GM12878 (cell line): ENCODE data around the gene APC2. TPM values are rescaled to one million over a fixed set of nuclear protein-coding genes. Genes with fewer than 3 reads are reported as not detected.

ENCODE experiments used
- ATAC-seq: fragments of 200-7000 bp; cut with Tn5 transposase; 3 replicates; pipeline ENCODE4 v1.9.1; 2020; ENCODE audit warnings: mild to moderate bottlenecking, moderate library complexity
- BruUV-seq: library from RNA; stranded (reverse); fragments of 400-500 nt; replicated peaks from 2 replicates; lab custom pipeline; 2021; lab: Mats Ljungman, UMichigan
- CTCF ChIA-PET: fragments of 300-600 bp; sonication (Branson Sonifier 250); formaldehyde crosslinking; extraction: SDS; loops from one replicate; lab custom pipeline; 2021; ENCODE audit warnings: inconsistent platforms; lab: Yijun Ruan, JAX
- POLR2A ChIA-PET: fragments of 350-600 bp; formaldehyde crosslinking; extraction: SDS; loops from one replicate; lab custom pipeline; 2021; ENCODE audit warnings: inconsistent platforms; lab: Charles Lee
- RAD21 ChIA-PET: fragments of 300-600 bp; sonication (Branson Sonifier 250); formaldehyde crosslinking; loops from one replicate; lab custom pipeline; 2023; ENCODE audit warnings: antibody characterized with exemption; ENCODE audit not compliant: unreplicated experiment; lab: Charles Lee
- SMC1A ChIA-PET: fragments of 300-600 bp; sonication (Branson Sonifier 250); formaldehyde crosslinking; loops from one replicate; lab custom pipeline; 2023; ENCODE audit not compliant: unreplicated experiment, uncharacterized antibody; lab: Charles Lee
- DNase-seq: peaks from one replicate; pipeline ENCODE4 v3.0.0-alpha.2; 2011; ENCODE audit warnings: low read depth, low spot score
- FAIRE-seq: peaks from 3 replicates; lab custom pipeline; 2011; peaks lifted over from hg19 to GRCh38; lab: Jason Lieb, UNC
- H2AFZ ChIP-seq: 2 replicates; pipeline ENCODE4 v1.6.0; 2011; ENCODE audit warnings: low read depth, low read length, control low read depth; ENCODE audit not compliant: control insufficient read depth
- H3K27ac ChIP-seq: 2 replicates; pipeline ENCODE4 v1.5.1; 2011; ENCODE audit warnings: control low read depth; ENCODE audit not compliant: control insufficient read depth, insufficient read depth
- H3K27me3 ChIP-seq, 2 experiments: replicated peaks in 1 of 2; 2 replicates each; pipeline versions ENCODE4 v1.6.0 to v1.6.1; 2011; ENCODE audit warnings: low read length in 1 of 2; ENCODE audit not compliant: control insufficient read depth in 2 of 2, insufficient read depth in 2 of 2
- H3K36me3 ChIP-seq, 2 experiments: 2 replicates each; pipeline ENCODE4 v1.5.1; 2011; ENCODE audit warnings: low read length in 1 of 2; ENCODE audit not compliant: control insufficient read depth in 2 of 2, insufficient read depth in 2 of 2
- H3K4me1 ChIP-seq: 2 replicates; pipeline ENCODE4 v1.6.1; 2011; ENCODE audit warnings: mild to moderate bottlenecking, low read length, moderate library complexity, mixed read lengths; ENCODE audit not compliant: control insufficient read depth, insufficient read depth
- H3K4me2 ChIP-seq: 2 replicates; pipeline ENCODE4 v1.6.0; 2011; ENCODE audit warnings: control low read depth; ENCODE audit not compliant: control insufficient read depth, insufficient read depth
- H3K4me3 ChIP-seq: fragments of 200-600 bp; sonication (generic); 2 replicates; pipeline ENCODE4 v1.5.1; 2016
- H3K79me2 ChIP-seq: 2 replicates; pipeline ENCODE4 v1.6.0; 2011; ENCODE audit warnings: low read length; ENCODE audit not compliant: control insufficient read depth, insufficient read depth
- H3K9ac ChIP-seq: 2 replicates; pipeline ENCODE4 v1.8.0; 2011; ENCODE audit warnings: low read length, control low read depth, mixed read lengths; ENCODE audit not compliant: control insufficient read depth, insufficient read depth
- H3K9me3 ChIP-seq: replicated peaks from 3 replicates; pipeline ENCODE4 v1.5.1; 2011; ENCODE audit warnings: mild to moderate bottlenecking, low read length; ENCODE audit not compliant: control insufficient read depth, insufficient read depth
- H4K20me1 ChIP-seq: 2 replicates; pipeline ENCODE4 v1.6.0; 2011; ENCODE audit not compliant: control insufficient read depth, insufficient read depth
- BCLAF1 ChIP-seq: fragments of 450-650 bp; IDR thresholded peaks from 2 replicates; pipeline ENCODE4 v1.6.1; 2017; ENCODE audit warnings: antibody characterized with exemption, mild to moderate bottlenecking, moderate library complexity
- HSF1 ChIP-seq: fragments of 150-350 bp; IDR thresholded peaks from 2 replicates; pipeline ENCODE4 v1.6.1; 2014; ENCODE audit warnings: mild to moderate bottlenecking, low read depth, low read length
- IRF5 ChIP-seq: fragments of 450-650 bp; IDR thresholded peaks from 2 replicates; pipeline ENCODE4 v1.6.1; 2017; ENCODE audit warnings: borderline replicate concordance
- MAX ChIP-seq: IDR thresholded peaks from 2 replicates; pipeline ENCODE4 v1.6.1; 2012; ENCODE audit warnings: low read depth, low read length, improper control_type of control experiment
- MXI1 ChIP-seq: fragments of 150-350 bp; IDR thresholded peaks from 2 replicates; pipeline ENCODE4 v1.6.1; 2011; ENCODE audit warnings: low read depth, mild to moderate bottlenecking, inconsistent platforms, low read length, improper control_type of control experiment
- NFYA ChIP-seq: IDR thresholded peaks from 2 replicates; pipeline ENCODE4 v1.6.1; 2011; ENCODE audit warnings: low read depth, mild to moderate bottlenecking, low read length, improper control_type of control experiment, borderline replicate concordance
- NFYB ChIP-seq: IDR thresholded peaks from 2 replicates; pipeline ENCODE4 v1.6.1; 2011; ENCODE audit warnings: low read depth, mild to moderate bottlenecking, low read length, improper control_type of control experiment, moderate library complexity; ENCODE audit not compliant: insufficient read depth
- PAX5 ChIP-seq: IDR thresholded peaks from 2 replicates; pipeline ENCODE4 v1.6.1; 2011; ENCODE audit warnings: low read depth, low read length, borderline replicate concordance
- RAD21 ChIP-seq: IDR thresholded peaks from 2 replicates; pipeline ENCODE4 v1.6.1; 2011; ENCODE audit warnings: mild to moderate bottlenecking, low read depth, low read length, moderate library complexity; ENCODE audit not compliant: insufficient read depth
- RELB ChIP-seq: fragments of 450-650 bp; IDR thresholded peaks from 2 replicates; pipeline ENCODE4 v1.6.1; 2017; ENCODE audit warnings: low read depth, mild to moderate bottlenecking, moderate library complexity
- WGBS: methylation state at CpG from one replicate; pipeline ENCODE4 v1.1.6; 2016; ENCODE audit warnings: low lambda C conversion rate; ENCODE audit not compliant: insufficient replicate concordance, insufficient coverage; ENCODE audit errors: missing lambda C conversion rate; 5-methylcytosine and 5-hydroxymethylcytosine counted together
- in situ Hi-C: fragments of 300-500 bp; cut with MboI; formaldehyde crosslinking; loops from 9 replicates; pipeline ENCODE4 v1.14.3; 2018; ENCODE audit warnings: mixed read lengths
- intact Hi-C: fragments of 100-400 bp; cut with micrococcal nuclease; formaldehyde crosslinking; loops from one replicate; pipeline ENCODE4 v1.14.2; 2022; ENCODE audit not compliant: unreplicated experiment
- polyA plus RNA-seq, 11 experiments: library from polyadenylated mRNA; depleted of rRNA in 4 of 11; unstranded in 6 of 11; stranded (reverse) in 5 of 11; fragments of >200 nt; fragmentation: Nextera tagmentation in 4 of 11; fragmentation: Illumina TruSeq in 1 of 11; extraction: Ambion mirVana in 4 of 11; extraction: Trizol in 1 of 11; gene quantifications; 1 replicate in 1 of 11; 2 replicates in 10 of 11; pipeline versions ENCODE4 v1.2.1 to v1.2.3, GENCODE V29; 2011 to 2016; ENCODE audit warnings: inconsistent platforms in 2 of 11, missing spikeins in 2 of 11, low read depth in 1 of 11
- total RNA-seq, 4 experiments: library from RNA; depleted of rRNA in 3 of 4; stranded (reverse); fragments of >200 nt in 3 of 4; fragmentation: Illumina TruSeq in 1 of 4; extraction: Trizol in 1 of 4; gene quantifications; 2 replicates each; pipeline versions ENCODE4 v1.2.1 to v1.2.3, GENCODE V29; 2013 to 2021

Gene APC2
- total and polyA plus RNA-seq, 10 of the 15 experiments (the other 5 are each of a cell fraction or from before 2014, with no cell fraction given), result under 0.01 to 0.73 (median 0.04) TPM; not detected in 5

GRCh38 chr19:1502433-1503088 lies 52.6 kb downstream of the APC2 start (continued):
- TF ChIP-seq BCLAF1, result no peak
- TF ChIP-seq NFYA, result no peak
- no peak for TF ChIP-seq NFYB

- Histone ChIP-seq H3K9me3 (no peaks in the 10 kb centered on the region; the same call in 2 of the 3 replicates), H3K4me2 (0 out of 2 replicates have a peak overlapping the region, but pooled peaks have one; percentile 25), H3K27me3 (no peaks in the 10 kb centered on the region; a peak in 1 of 4 replicates), H4K20me1 (no peaks in the 10 kb centered on the region), H3K9ac (no peak overlapping the region), H3K4me1 (no peaks in the 10 kb centered on the region), H3K4me3 (no peak overlapping the region), H3K27ac (no peak overlapping the region), H2AFZ (peak overlapping the region; percentile 47; the same call in 1 of the 2 replicates), H3K36me3 (no peaks in the 10 kb centered on the region), H3K79me2 (no peaks in the 10 kb centered on the region)
- no peak for DNase-seq
- 24% methylated on average over 48 of the region's 49 CpGs for WGBS
- ATAC-seq, result peak; percentile 86
- POLR2A ChIA-PET, result no interaction called here
- no TSS peak for BruUV-seq
- CTCF ChIA-PET, result interaction anchor here (1.0 to 1.9 kb wide), 3 partner anchors 11 to 26 kb away, joined by 3 to 4 read pairs (median 3); no protein-coding TSS in a partner anchor
- SMC1A ChIA-PET, result no interaction called here
- peak; percentile 54 for FAIRE-seq
- intact Hi-C loops (no loop called here), in situ Hi-C loops (no loop called here)
- RAD21 ChIA-PET, result no interaction called here
- TF ChIP-seq PAX5 (no peak), RAD21 (0 out of 2 replicates have a peak, but pooled peaks have one; percentile 22), HSF1 (no peak), MAX (peak; percentile 63; the same call in 1 of the 2 replicates), MXI1 (peak; percentile 26; the same call in 1 of the 2 replicates), IRF5 (no peak), RELB (no peak)
These were observed 53.4 kb downstream of the APC2 start for GRCh38 chr19:1503089-1503924.
